Limb (tissue), 2 donors: ENCODE data around the gene SLC6A20.
A peak's percentile ranks its signal among the peaks of the same experiment; 100 is the strongest.

Source experiments
- DNase-seq, 2 donors: peaks; one replicate each; pipeline ENCODE4 v3.0.0-alpha.2; 2016; ENCODE audit errors: extremely low spot score in 2 of 2

SLC6A20 gene

GRCh38 chr3:45778761-45779201, 17.6 kb downstream of the SLC6A20 start:
- DNase-seq = peak in 1 of 2 donors; percentile 2

GRCh38 chr3:45777746-45778386, 18.5 kb downstream of the SLC6A20 start:
- peak in 1 of 2 donors; percentile 18 for DNase-seq

- peak in 1 of 2 donors; percentile 6 for DNase-seq
Measured at GRCh38 chr3:45777111-45777745, 19.1 kb downstream of the SLC6A20 start.

GRCh38 chr3:45776611-45777010, 19.7 kb downstream of the SLC6A20 start:
- DNase-seq = peak in 1 of 2 donors; percentile 47

- no peak for DNase-seq
Measured at GRCh38 chr3:45776301-45776595, 20.1 kb downstream of the SLC6A20 start.

GRCh38 chr3:45775571-45776300, 20.6 kb downstream of the SLC6A20 start:
- no peak for DNase-seq

- no peak for DNase-seq
Measured at GRCh38 chr3:45774581-45775521, 21.5 kb downstream of the SLC6A20 start.

- peak in 1 of 2 donors; percentile 2 for DNase-seq
Measured at GRCh38 chr3:45773714-45774449, 22.5 kb downstream of the SLC6A20 start.

GRCh38 chr3:45773072-45773471, 23.3 kb downstream of the SLC6A20 start:
- DNase-seq = no peak

GRCh38 chr3:45772341-45773035, 23.8 kb downstream of the SLC6A20 start:
- peak in 1 of 2 donors; percentile 16 for DNase-seq

GRCh38 chr3:45771831-45772230, 24.5 kb downstream of the SLC6A20 start:
- peak in 1 of 2 donors; percentile 3 for DNase-seq

- DNase-seq = peak in 1 of 2 donors; percentile 2
Measured at GRCh38 chr3:45771166-45771775, 25.1 kb downstream of the SLC6A20 start.

GRCh38 chr3:45765958-45766357, 30.4 kb downstream of the SLC6A20 start:
- DNase-seq = no peak

- no peak for DNase-seq
Measured at GRCh38 chr3:45765266-45765851, 31.0 kb downstream of the SLC6A20 start.

- no peak for DNase-seq
Measured at GRCh38 chr3:45763303-45763675, 33.0 kb downstream of the SLC6A20 start.

GRCh38 chr3:45762647-45763302, 33.6 kb downstream of the SLC6A20 start:
- no peak for DNase-seq

- DNase-seq = no peak
Measured at GRCh38 chr3:45761831-45762230, 34.5 kb downstream of the SLC6A20 start.

- DNase-seq = peak in 1 of 2 donors; percentile 39
Measured at GRCh38 chr3:45760878-45761711, 35.2 kb downstream of the SLC6A20 start.
